ENCODE data around the gene ZNF343. TPM values are rescaled to one million over a fixed set of nuclear protein-coding genes. Genes with fewer than 3 reads are reported as not detected.

Gene ZNF343
- polyA plus RNA-seq, 1 donor from 2014 or later = 14.3 TPM

- H3K27ac ChIP-seq (ENCODE audit: low read length) = no peak overlapping the region
- H3K79me2 ChIP-seq (replicated peaks; ENCODE audit: insufficient read depth, low read length) = no peaks in the 10 kb centered on the region
- H3F3A ChIP-seq (ENCODE audit: insufficient read depth, low read length, poor library complexity, severe bottlenecking) = no peaks in the 10 kb centered on the region
- no peak overlapping the region for H3K4me3 ChIP-seq (ENCODE audit: low read length)
- no peaks in the 10 kb centered on the region for H3K9me2 ChIP-seq (ENCODE audit: insufficient read depth, low read length)
- no peaks in the 10 kb centered on the region for H4K20me1 ChIP-seq (ENCODE audit: insufficient read depth)
- no peak overlapping the region for H2AFZ ChIP-seq (ENCODE audit: low read depth, low read length)
- peaks cover 18% of the 10 kb centered on the region for H3K27me3 ChIP-seq (ENCODE audit: insufficient read depth, low read depth, low read length)
- H3K9me3 ChIP-seq (ENCODE audit: low read length) = no peaks in the 10 kb centered on the region
- TF ChIP-seq CTCF (IDR thresholded peaks at IDR 0.05; ENCODE audit: poor library complexity, severe bottlenecking) = peak; percentile 51
- no peak for TF ChIP-seq EP300 (conservative IDR thresholded peaks at IDR 0.05; ENCODE audit: poor library complexity, severe bottlenecking)
- no peak overlapping the region for H3K9ac ChIP-seq (ENCODE audit: low read length)
- H3K4me2 ChIP-seq (ENCODE audit: low read length) = no peak overlapping the region
- H3K36me3 ChIP-seq (ENCODE audit: insufficient read depth, low read length) = no peaks in the 10 kb centered on the region
Observed at GRCh38 chr20:2521369-2522305, 12.9 kb upstream of the ZNF343 start.

- H3K27ac ChIP-seq (ENCODE audit: low read length) = no peak overlapping the region
- no peak overlapping the region for H3K4me2 ChIP-seq (ENCODE audit: low read length)
- no peaks in the 10 kb centered on the region for H3K36me3 ChIP-seq (ENCODE audit: insufficient read depth, low read length)
- no peaks in the 10 kb centered on the region for H3K79me2 ChIP-seq (replicated peaks; ENCODE audit: insufficient read depth, low read length)
- H3K9me3 ChIP-seq (ENCODE audit: low read length) = no peaks in the 10 kb centered on the region
- no peak overlapping the region for H3K4me3 ChIP-seq (ENCODE audit: low read length)
- H3K9ac ChIP-seq (ENCODE audit: low read length) = no peak overlapping the region
- TF ChIP-seq POLR2AphosphoS5 (IDR thresholded peaks at IDR 0.05) = no peak
- no peak for TF ChIP-seq SMC3 (conservative IDR thresholded peaks at IDR 0.05; ENCODE audit: poor library complexity)
- TF ChIP-seq MXI1 (conservative IDR thresholded peaks at IDR 0.05; ENCODE audit: poor library complexity, severe bottlenecking) = no peak
- no peak for TF ChIP-seq EZH2 (IDR thresholded peaks at IDR 0.05; ENCODE audit: borderline replicate concordance, insufficient read depth, low read length, poor library complexity, severe bottlenecking)
- no peak for TF ChIP-seq TAF1 (IDR thresholded peaks at IDR 0.05; ENCODE audit: low read depth)
- no peak for TF ChIP-seq EP300 (conservative IDR thresholded peaks at IDR 0.05; ENCODE audit: poor library complexity, severe bottlenecking)
- no peak for TF ChIP-seq CTCF (IDR thresholded peaks at IDR 0.05; ENCODE audit: poor library complexity, severe bottlenecking)
- H4K20me1 ChIP-seq (ENCODE audit: insufficient read depth) = no peaks in the 10 kb centered on the region
- no peaks in the 10 kb centered on the region for H3K9me2 ChIP-seq (ENCODE audit: insufficient read depth, low read length)
- no peaks in the 10 kb centered on the region for H3F3A ChIP-seq (ENCODE audit: insufficient read depth, low read length, poor library complexity, severe bottlenecking)
- no peak overlapping the region for H2AFZ ChIP-seq (ENCODE audit: low read depth, low read length)
- peaks cover 24% of the 10 kb centered on the region for H3K27me3 ChIP-seq (ENCODE audit: insufficient read depth, low read depth, low read length)
Observed at GRCh38 chr20:2520617-2521016, 11.9 kb upstream of the ZNF343 start.
